DMS153 (cell line): ENCODE measurements around the gene MOSMO.
A peak's percentile ranks its signal among the peaks of the same experiment; 100 is the strongest.

Source experiments
- DNase-seq: peaks from one replicate; lab custom pipeline; 2025; lab: John Stamatoyannopoulos, UW

Gene MOSMO

GRCh38 chr16:22050963-22051362, 43.1 kb downstream of the MOSMO start:
- DNase-seq: no peak

DNA sequence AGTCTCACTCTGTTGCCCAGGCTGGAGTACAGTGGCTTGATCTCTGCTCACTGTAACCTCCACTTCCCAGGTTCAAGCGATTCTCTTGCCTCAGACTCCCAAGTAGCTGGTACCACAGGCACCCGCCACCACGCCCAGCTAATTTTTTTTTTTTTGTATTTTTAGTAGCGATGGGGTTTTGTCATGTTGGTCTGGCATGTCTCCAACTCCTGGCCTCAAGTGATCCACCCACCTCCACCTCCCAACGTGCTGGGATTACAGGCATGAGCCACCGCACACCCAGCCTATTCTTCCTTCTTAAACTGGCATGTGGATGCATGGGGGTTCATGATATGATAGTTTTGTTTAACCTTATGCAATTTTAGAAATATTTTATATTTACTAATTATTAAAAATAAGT, 45.1 kb downstream of the MOSMO start:
- DNase-seq: no peak

GRCh38 chr16:22053921-22054341, 46.0 kb downstream of the MOSMO start:
- no peak for DNase-seq

DNA sequence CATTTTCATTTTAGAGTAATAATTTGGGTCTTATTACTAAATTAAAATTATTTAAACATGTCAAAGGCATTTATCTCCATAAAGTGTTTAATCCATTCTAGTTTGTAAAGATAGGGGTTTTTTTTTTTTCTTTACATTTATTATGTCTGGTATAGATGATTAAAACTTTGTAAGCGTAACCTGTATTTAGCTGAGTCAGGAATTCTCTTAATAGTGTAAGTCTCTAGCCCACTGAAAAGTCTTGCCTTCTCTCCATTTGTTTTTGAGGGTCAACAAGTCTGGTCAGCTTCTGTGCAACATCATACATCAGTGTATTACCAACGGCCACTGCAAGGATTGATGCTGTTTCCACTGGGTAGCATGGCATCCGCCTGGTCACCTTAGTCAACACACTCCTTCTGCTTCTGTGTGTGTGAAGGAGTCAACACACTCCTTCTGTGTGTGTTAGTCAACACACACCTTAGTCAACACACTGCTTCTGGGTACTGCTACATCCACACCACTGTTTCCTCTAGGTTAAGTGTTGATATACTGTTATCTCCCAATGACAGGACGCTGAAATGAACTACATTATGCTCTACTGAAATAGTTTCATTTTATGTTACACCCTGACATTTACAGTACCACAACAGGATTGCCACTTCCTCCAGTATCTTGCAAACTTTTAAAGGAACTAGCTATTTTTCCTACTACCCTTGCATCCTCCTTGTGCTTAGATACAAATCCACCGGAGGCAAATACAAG, 47.1 kb downstream of the MOSMO start:
- DNase-seq: no peak

DNA sequence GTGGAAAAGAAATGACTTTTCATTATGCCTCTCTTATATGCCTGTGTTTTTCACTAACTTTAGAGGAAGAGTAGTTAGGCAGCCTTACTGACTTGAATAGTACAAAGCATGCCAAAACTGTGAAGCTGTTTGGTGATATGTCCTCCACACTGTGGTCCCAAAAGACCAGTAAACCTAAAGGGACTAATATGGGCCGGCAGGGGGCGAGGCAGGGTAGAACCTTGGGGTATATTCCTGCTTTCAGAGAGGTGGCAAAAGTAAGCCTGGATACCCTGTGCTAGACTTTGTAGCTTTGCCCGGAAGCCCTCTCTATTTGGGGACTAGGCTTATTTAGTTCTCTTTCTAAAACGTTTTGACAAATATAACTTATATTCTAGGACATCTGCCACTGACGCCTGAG, 48.0 kb downstream of the MOSMO start:
- no peak for DNase-seq

- no peak for DNase-seq
These were observed 56.1 kb downstream of the MOSMO start for GRCh38 chr16:22063888-22064467.

DNA sequence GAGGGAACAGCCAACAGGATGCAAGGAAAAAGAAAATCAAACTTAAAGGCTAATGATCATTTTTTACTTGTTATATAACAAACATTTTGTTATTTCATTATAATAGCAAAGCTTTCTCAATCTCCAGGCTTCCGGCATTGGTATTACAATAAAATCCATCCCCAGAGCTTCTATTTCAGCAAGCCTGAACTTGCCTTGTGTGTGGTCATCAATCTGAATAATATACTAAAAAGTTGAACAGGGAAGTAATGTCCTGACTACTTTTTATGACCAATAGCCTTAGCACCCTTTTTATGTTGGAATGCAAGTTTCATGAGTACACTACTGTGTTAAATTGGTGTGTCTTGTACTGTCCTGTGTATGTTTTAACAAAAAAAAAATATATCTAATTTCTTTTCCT, 57.3 kb downstream of the MOSMO start:
- no peak for DNase-seq

- DNase-seq: no peak
These were observed 62.7 kb downstream of the MOSMO start for GRCh38 chr16:22070361-22071330.

- no peak for DNase-seq
These were observed 63.5 kb downstream of the MOSMO start for GRCh38 chr16:22071331-22071910.

DNA sequence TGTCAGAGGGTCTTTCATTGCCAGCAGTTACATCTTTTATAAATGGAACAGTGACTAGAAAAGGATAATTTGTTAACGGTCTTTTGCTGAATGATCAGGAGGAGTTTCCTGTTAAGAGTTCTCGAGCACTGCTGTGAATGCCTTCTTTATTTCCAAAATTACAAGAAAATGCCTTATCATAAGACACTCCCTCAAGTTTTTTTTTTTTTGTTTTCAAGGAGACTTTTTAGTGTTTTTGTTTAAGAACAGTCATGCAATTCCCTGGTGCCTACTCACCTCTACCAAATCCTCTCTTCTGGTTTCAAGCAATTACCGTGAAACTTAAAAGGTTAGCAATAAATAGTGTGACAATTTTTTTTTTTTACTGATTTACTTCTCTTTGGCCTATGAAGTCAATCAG, 65.4 kb downstream of the MOSMO start:
- no peak for DNase-seq

DNA sequence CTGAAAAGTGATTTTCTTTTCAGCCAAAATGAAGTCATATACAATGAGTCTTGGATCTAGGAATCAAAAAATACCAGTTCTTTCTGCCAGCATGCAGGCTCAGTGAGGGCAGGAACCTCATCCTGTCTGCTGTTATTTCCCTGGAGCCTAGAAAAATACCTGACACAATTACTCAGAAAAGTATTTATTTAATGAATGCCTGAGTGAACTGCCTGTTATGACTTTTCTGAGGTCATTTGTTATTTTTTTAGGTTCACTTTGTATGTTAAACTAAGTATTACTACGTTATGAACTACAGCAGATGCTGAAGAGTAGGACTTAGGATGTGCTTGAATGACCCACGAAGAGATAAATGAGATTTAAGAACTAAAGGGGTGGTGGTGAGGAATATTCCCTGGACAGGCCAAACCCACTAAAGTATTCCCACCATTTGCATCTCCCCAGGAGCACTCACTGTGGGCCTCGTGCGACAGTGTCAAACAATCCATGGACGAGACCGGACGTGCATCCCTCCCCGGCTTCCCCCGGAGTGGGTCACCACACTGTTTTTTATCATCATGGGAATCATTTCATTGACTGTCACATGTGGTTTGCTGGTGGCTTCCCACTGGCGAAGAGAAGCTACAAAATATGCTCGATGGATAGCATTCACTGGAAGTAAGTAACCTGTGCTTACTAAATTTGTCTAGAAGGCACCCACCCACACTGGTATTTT, 67.3 kb downstream of the MOSMO start:
- no peak for DNase-seq

DNA sequence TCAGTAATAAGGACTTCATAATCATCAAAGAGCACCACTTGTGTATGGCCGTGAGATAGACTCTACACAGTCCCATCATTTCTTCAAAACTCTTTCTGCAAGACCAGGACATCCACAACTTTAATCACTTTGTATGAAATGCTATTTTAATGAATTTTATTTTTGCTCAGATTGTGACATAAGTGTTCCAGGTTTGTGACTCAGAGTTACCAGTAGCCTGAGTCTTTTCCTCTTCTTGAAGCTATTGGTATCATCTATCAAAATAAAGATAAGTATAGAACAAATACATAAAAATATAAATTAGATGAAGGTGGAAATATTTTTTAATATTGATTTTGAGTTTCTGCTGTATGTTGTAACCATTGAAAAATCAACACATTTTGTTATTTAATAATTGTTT, 67.9 kb downstream of the MOSMO start:
- no peak for DNase-seq

DNA sequence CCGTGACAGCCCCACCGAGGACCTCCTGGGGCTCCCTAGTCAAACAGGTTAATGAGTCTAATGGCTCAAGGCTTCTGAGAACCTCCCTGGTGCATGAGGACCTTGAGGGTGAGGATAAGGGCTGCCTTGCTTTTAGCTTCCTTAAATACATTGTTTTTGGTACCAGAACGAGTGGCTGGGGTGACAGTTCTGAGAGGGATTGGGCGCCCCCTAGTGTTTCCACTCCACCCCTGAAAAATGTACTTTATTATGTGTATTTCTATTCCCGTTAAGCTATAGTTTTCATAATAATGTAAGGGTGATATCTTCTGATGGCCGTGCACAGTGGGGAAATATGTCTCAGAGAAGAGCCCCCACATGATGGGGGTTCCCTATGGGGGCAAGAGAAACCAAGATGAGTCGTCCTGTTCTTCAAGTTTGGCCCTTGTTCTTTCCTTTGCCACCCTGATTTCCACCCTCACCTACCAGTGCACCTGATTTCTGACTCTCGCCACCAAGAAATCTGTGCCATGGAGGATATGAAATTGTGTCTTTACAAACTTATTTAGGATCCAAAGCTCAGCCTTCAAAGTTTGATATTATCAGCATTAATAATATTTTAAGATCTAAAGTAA, 69.9 kb downstream of the MOSMO start:
- no peak for DNase-seq

- no peak for DNase-seq
These were observed 70.7 kb downstream of the MOSMO start for GRCh38 chr16:22078656-22079055.

- no peak for DNase-seq
These were observed 73.1 kb downstream of the MOSMO start for GRCh38 chr16:22081050-22081449.

GRCh38 chr16:22086440-22086839, 78.5 kb downstream of the MOSMO start:
- DNase-seq: no peak

DNA sequence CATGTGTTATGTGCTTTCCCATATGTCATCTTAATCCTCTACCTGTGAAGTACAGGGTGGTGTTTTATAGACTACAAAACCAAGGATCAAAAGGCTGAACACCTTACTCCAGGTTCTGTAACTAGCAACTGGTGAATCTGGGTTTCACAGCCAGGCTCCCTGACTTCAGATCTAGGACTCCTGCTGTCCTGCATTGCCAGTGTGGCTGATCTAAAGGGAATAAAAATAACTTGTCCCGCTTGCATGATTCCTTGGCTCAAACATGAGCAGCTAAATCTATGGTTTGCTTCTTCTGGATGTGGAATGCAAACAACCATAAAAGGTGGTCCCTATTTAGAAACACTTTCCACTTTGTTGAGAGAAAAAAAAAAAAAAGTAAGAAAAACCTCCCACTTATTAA, 80.7 kb downstream of the MOSMO start:
- DNase-seq: no peak

DNA sequence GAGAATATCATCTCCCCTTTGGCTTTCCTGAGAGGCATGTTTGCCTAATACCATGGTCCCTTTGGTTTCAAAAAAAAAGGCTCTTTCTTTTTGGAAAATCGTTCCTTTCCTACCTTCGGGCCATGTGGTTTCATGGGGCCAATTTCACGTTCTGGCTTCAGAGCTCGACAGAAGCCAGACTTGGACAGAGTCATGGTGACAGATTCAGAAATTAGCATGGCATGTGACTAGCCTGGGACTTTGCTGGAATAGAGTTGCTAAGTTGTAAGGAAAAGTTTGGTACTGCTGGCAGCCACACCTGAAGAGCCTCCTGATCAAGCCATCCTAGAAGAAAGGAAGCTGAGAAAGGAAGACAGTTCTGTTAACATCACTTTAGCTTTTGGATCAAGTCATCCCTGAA, 82.0 kb downstream of the MOSMO start:
- no peak for DNase-seq

DNA sequence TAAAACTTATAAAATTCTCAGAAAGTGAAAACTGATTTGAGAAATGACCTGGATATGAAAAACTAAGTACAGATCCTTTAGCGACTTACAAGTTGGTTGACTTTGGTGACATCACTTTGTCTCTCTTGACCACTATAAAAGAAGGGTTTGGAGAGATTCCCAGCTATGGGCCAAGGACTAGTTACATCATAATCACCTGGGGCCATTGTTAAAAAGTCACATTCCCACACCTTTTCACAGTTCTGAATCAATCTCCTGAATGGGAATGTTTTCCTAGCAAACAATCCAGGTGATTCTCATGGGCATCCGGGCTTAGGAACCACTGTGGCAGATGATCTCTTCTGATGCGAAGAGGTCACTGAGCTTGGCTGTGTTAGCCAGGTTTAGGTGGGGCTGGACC, 83.8 kb downstream of the MOSMO start:
- DNase-seq: no peak

GRCh38 chr16:22092143-22092933, 84.4 kb downstream of the MOSMO start, which contains the start of gene VWA3A:
TSS of gene VWA3A (plus strand) at chr16:22092541. CDS start at chr16:22092638, 97 bp downstream.
- DNase-seq: peak; percentile 3
